LNCAP (cell line): ENCODE data around the gene MRM2.

Source experiments
- TF ChIP-seq, protein P1 (sequence below): fragments of 450-650 bp; IDR thresholded peaks from 2 replicates; pipeline ENCODE4 v1.5.1; 2017; ENCODE audit warnings: mild to moderate bottlenecking

MRM2 gene

DNA sequence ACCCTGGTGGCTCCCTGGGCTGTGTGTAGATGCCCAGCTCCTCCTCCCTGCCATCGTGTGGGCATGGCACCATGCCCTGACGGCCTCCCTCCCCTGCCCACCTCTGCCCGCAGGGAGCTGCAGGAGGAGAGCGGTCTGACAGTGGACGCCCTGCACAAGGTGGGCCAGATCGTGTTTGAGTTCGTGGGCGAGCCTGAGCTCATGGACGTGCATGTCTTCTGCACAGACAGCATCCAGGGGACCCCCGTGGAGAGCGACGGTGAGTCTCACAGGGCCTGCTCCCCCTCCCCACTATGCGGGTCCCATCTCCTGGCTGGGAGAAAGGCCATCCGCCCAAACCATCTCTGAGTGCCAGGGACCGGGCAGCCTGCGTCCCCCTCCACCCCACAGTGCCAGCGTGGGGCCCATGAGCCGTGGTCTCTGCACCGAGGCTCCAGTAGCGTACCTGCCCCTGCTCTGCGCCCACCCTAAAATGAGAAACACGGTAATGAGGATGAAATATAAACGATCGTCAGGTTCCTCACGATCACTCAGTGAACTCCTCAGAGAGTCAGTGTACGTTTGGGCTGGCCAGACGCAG is 7.8 kb upstream of the MRM2 start:
- TF ChIP-seq, protein P1, sequence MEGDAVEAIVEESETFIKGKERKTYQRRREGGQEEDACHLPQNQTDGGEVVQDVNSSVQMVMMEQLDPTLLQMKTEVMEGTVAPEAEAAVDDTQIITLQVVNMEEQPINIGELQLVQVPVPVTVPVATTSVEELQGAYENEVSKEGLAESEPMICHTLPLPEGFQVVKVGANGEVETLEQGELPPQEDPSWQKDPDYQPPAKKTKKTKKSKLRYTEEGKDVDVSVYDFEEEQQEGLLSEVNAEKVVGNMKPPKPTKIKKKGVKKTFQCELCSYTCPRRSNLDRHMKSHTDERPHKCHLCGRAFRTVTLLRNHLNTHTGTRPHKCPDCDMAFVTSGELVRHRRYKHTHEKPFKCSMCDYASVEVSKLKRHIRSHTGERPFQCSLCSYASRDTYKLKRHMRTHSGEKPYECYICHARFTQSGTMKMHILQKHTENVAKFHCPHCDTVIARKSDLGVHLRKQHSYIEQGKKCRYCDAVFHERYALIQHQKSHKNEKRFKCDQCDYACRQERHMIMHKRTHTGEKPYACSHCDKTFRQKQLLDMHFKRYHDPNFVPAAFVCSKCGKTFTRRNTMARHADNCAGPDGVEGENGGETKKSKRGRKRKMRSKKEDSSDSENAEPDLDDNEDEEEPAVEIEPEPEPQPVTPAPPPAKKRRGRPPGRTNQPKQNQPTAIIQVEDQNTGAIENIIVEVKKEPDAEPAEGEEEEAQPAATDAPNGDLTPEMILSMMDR = no peak

GRCh38 chr7:2248984-2249694 is 7.1 kb upstream of the MRM2 start:
- TF ChIP-seq, protein P1 = no peak

- TF ChIP-seq, protein P1 = peak; percentile 83
Measured at GRCh38 chr7:2247141-2247995, 5.4 kb upstream of the MRM2 start.

DNA sequence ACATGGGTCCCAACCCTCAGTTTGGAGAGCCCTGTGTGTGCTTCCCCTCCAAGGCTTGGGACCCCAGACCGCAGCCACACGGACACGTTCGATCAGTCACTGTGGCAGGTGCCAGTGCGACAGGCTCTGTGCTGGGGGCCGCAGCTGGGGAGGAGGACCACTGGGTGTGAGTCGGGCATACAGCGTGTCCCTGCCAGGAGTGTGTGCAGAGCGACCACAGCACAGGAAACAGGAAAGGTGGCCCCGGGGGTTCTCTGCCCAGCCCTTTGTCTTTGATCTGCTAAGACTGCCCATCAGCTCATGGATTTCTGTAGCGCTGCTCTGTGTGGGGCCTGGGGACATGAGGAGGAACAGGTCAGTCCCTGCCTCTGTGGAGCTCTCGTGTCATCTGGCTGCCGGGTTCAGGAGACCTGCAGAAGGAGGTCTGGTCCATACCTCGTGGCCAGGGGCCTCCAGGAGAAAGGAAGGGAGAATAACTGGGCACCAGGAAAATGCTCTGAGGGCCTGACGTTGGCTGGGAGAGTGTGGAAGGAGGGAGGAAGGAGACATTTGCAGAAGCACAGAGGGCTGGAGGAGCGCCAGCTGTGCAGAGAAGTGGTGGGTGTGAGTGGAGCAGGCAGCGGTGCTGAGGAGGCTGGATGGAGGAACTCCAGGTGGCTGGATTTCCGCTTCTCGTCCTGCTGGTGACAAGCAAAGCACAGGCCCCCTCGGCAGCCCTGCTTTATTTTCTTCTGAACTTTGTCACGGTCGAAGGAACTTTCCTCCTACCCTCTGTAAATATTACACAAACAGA is 4.1 kb upstream of the MRM2 start:
- TF ChIP-seq, protein P1 = no peak

GRCh38 chr7:2244404-2244995 is 2.5 kb upstream of the MRM2 start:
- TF ChIP-seq, protein P1 = no peak

DNA sequence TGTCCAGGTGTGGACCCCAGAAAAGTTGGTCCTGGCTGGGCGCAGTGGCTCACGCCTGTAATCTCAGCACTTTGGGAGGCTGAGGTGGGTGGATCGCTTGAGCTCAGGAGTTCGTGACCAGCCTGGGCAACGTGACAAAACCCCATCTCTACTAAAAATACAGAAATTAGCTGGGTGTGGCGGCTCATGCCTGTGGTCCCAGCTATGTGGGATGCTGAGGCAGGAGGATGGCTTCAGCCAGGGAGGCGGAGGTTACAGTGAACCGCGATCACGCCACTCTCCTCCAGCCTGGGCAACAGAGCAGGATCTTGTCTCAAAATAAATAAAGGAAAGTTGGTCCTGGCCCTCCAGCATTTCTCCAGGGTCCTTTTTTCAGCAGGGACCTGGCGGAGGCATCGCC is 1.5 kb upstream of the MRM2 start:
- TF ChIP-seq, protein P1 = no peak
